Activated CD4-positive, alpha-beta T cell treated with anti-CD3 and anti-CD28 coated beads, Interleukin-2, Interleukin-4, amounts not matched to agents 100 ng/mL and 50 ng/mL, durations not matched to agents 16 hours and 8 hours (primary cell): ENCODE measurements around the gene MAPKAPK2.
"Not testable (repeated sequence)": the region's sequence is repeated elsewhere in the genome, so short reads cannot be mapped to it uniquely, and the experiment has no call there.

Source experiments
- DNase-seq: peaks from one replicate; pipeline ENCODE4 v3.0.0-alpha.2; 2020; ENCODE audit warnings: low spot score

Gene MAPKAPK2

GRCh38 chr1:206744683-206745082 lies 60.0 kb downstream of the MAPKAPK2 start:
- DNase-seq, result peak; percentile 70

GRCh38 chr1:206745301-206745700 lies 60.6 kb downstream of the MAPKAPK2 start:
- DNase-seq, result no peak

- DNase-seq, result no peak
Measured at GRCh38 chr1:206748348-206749030, 63.8 kb downstream of the MAPKAPK2 start.

- no peak for DNase-seq
Measured at GRCh38 chr1:206751891-206752290, 67.2 kb downstream of the MAPKAPK2 start.

GRCh38 chr1:206752481-206752880 lies 67.8 kb downstream of the MAPKAPK2 start:
- no peak for DNase-seq

GRCh38 chr1:206753141-206753540 lies 68.4 kb downstream of the MAPKAPK2 start:
- DNase-seq, result no peak

- no peak for DNase-seq
Measured at GRCh38 chr1:206754011-206754410, 69.3 kb downstream of the MAPKAPK2 start.

- DNase-seq, result peak; percentile 80
Measured at GRCh38 chr1:206757524-206758266, 73.0 kb downstream of the MAPKAPK2 start.

GRCh38 chr1:206760590-206760989 lies 75.9 kb downstream of the MAPKAPK2 start:
- no peak for DNase-seq

GRCh38 chr1:206761159-206761768 lies 76.6 kb downstream of the MAPKAPK2 start:
- DNase-seq, result no peak

GRCh38 chr1:206762741-206763364 lies 78.1 kb downstream of the MAPKAPK2 start:
- DNase-seq, result not testable (repeated sequence)

GRCh38 chr1:206765771-206766170 lies 81.1 kb downstream of the MAPKAPK2 start:
- DNase-seq, result not testable (repeated sequence)

GRCh38 chr1:206766251-206766856 lies 81.6 kb downstream of the MAPKAPK2 start:
- peak; percentile 87 for DNase-seq

GRCh38 chr1:206768472-206769303 lies 84.0 kb downstream of the MAPKAPK2 start:
- no peak for DNase-seq

- DNase-seq, result peak; percentile 93
Measured at GRCh38 chr1:206769304-206769731, 84.6 kb downstream of the MAPKAPK2 start.

GRCh38 chr1:206770531-206771337 lies 86.0 kb downstream of the MAPKAPK2 start, which contains the start of gene IL19:
Gene IL19 (plus strand): TSS chr1:206770773. CDS start chr1:206836663, 65,890 bp downstream.
- DNase-seq, result no peak

- DNase-seq, result no peak
Measured at GRCh38 chr1:206771338-206771692, 86.6 kb downstream of the MAPKAPK2 start.

GRCh38 chr1:206772243-206772937 lies 87.7 kb downstream of the MAPKAPK2 start, which contains the start of gene IL10:
Gene IL10 (minus strand): TSS chr1:206772494. CDS start chr1:206772435, 59 bp downstream.
- no peak for DNase-seq

- DNase-seq, result no peak
Measured at GRCh38 chr1:206774093-206774492, 89.4 kb downstream of the MAPKAPK2 start.

GRCh38 chr1:206776229-206776628 lies 91.5 kb downstream of the MAPKAPK2 start:
- no peak for DNase-seq
